Vagina (tissue), 2 donors: ENCODE data around the gene ABCC3.

Experiments used
- CTCF ChIP-seq, 3 experiments: fragments of 450-650 bp in 2 of 3; fragments of 200-600 bp in 1 of 3; sonication (generic) in 1 of 3; IDR thresholded peaks; one replicate each; pipeline ENCODE4 v1.5.1; 2017 to 2019; ENCODE audit warnings: antibody characterized with exemption in 3 of 3, mild to moderate bottlenecking in 2 of 3, moderate library complexity in 2 of 3
- POLR2AphosphoS5 ChIP-seq, 2 donors: sonication (generic); formaldehyde crosslinking; IDR thresholded peaks; one replicate each; pipeline ENCODE4 v1.9.0; 2017; ENCODE audit warnings: antibody characterized with exemption in 2 of 2, mild to moderate bottlenecking in 2 of 2, low read depth in 1 of 2; ENCODE audit not compliant: insufficient read depth in 1 of 2

GRCh38 chr17:50585346-50585745, 49.3 kb upstream of the ABCC3 start:
- no peak for TF ChIP-seq CTCF (IDR thresholded peaks at IDR 0.05)
- TF ChIP-seq POLR2AphosphoS5 (IDR thresholded peaks at IDR 0.05; ENCODE audit: insufficient read depth in 1 of 2, low read depth in 1 of 2): no peak
